Measurements from ENCODE around the gene CCDC107. TPM values are rescaled to one million over a fixed set of nuclear protein-coding genes. Genes with fewer than 3 reads are reported as not detected.
"Not testable (repeated sequence)": the region's sequence is repeated elsewhere in the genome, so short reads cannot be mapped to it uniquely, and the experiment has no call there.

Gene CCDC107
- total and polyA plus RNA-seq, 4 donors = 5.4 to 20.2 (median 10.4) TPM

GRCh38 chr9:35611230-35611797 is 46.8 kb upstream of the CCDC107 start:
- H3K4me3 ChIP-seq (ENCODE audit: low read depth in 1 of 3, low read length in 3 of 3) = no peak overlapping the region
- TF ChIP-seq ATF3 (IDR thresholded peaks at IDR 0.05) = no peak
- TF ChIP-seq FOXA1 (IDR thresholded peaks at IDR 0.05) = no peak
- TF ChIP-seq EGR1 (IDR thresholded peaks at IDR 0.05; ENCODE audit: low read depth in 2 of 2) = no peak
- TF ChIP-seq TAF1 (conservative IDR thresholded peaks at IDR 0.05) = no peak
- no peak for TF ChIP-seq SP1 (IDR thresholded peaks at IDR 0.05)
- TF ChIP-seq CTCF (IDR thresholded peaks at IDR 0.05; ENCODE audit: low read depth, low read length, missing input control) = peak; percentile 45
- TF ChIP-seq HNF4A (conservative IDR thresholded peaks at IDR 0.05) = no peak
- TF ChIP-seq RXRA (IDR thresholded peaks at IDR 0.05) = no peak
- no peak for TF ChIP-seq MAX (IDR thresholded peaks at IDR 0.05)
- no peak for TF ChIP-seq HNF4G (IDR thresholded peaks at IDR 0.05)
- TF ChIP-seq RAD21 (IDR thresholded peaks at IDR 0.05) = peak in 1 of 2 donors; percentile 61
- no peak for TF ChIP-seq NR2F2 (IDR thresholded peaks at IDR 0.05)
- no peak for TF ChIP-seq JUND (IDR thresholded peaks at IDR 0.05)
- no peak for TF ChIP-seq GABPA (IDR thresholded peaks at IDR 0.05 in 1 of 2, conservative IDR thresholded peaks at IDR 0.05 in 1 of 2)
- TF ChIP-seq YY1 (IDR thresholded peaks at IDR 0.05) = no peak
- no peak overlapping the region for H3K9ac ChIP-seq (ENCODE audit: low read depth in 1 of 2, low read length in 2 of 2)
- WGBS = 22% methylated on average over 8 of the region's 8 CpGs
- H3K9me3 ChIP-seq (ENCODE audit: control insufficient read depth in 4 of 4, low read length in 3 of 4) = no peaks in the 10 kb centered on the region
- H3K4me1 ChIP-seq (ENCODE audit: control insufficient read depth in 4 of 4, insufficient read depth in 4 of 4, low read length in 3 of 4) = peaks cover 3 to 8% (median 5%) of the 10 kb centered on the region in 4 donors
- DNase-seq (ENCODE audit: low spot score) = no peak
- no peak overlapping the region for H3K27ac ChIP-seq (ENCODE audit: low read depth in 1 of 2, low read length in 2 of 2)
- H3K36me3 ChIP-seq (ENCODE audit: control insufficient read depth in 4 of 4, insufficient read depth in 3 of 4, low read depth in 1 of 4, low read length in 3 of 4) = peaks cover 3 to 19% (median 8%) of the 10 kb centered on the region in 4 donors
- H3K27me3 ChIP-seq (ENCODE audit: control insufficient read depth in 4 of 4, insufficient read depth in 4 of 4, low read length in 3 of 4) = no peaks in the 10 kb centered on the region

- peaks cover 3 to 19% (median 8%) of the 10 kb centered on the region in 4 donors for H3K36me3 ChIP-seq (ENCODE audit: control insufficient read depth in 4 of 4, insufficient read depth in 3 of 4, low read depth in 1 of 4, low read length in 3 of 4)
- H3K27ac ChIP-seq (ENCODE audit: low read depth in 1 of 2, low read length in 2 of 2); H3K4me1 ChIP-seq (ENCODE audit: control insufficient read depth in 4 of 4, insufficient read depth in 4 of 4, low read length in 3 of 4); H3K4me3 ChIP-seq (ENCODE audit: low read depth in 1 of 3, low read length in 3 of 3); H3K27me3 ChIP-seq (ENCODE audit: control insufficient read depth in 4 of 4, insufficient read depth in 4 of 4, low read length in 3 of 4); DNase-seq (ENCODE audit: low spot score); H3K9ac ChIP-seq (ENCODE audit: low read depth in 1 of 2, low read length in 2 of 2); H3K9me3 ChIP-seq (ENCODE audit: control insufficient read depth in 4 of 4, low read length in 3 of 4): not testable (repeated sequence)
- WGBS = 92% methylated on average over 4 of the region's 4 CpGs
Observed at GRCh38 chr9:35612066-35612465, 46.0 kb upstream of the CCDC107 start.

GRCh38 chr9:35612843-35613242 is 45.2 kb upstream of the CCDC107 start:
- no peak for DNase-seq (ENCODE audit: low spot score)
- no peak overlapping the region for H3K4me3 ChIP-seq (ENCODE audit: low read depth in 1 of 3, low read length in 3 of 3)
- H3K4me1 ChIP-seq (ENCODE audit: control insufficient read depth in 4 of 4, insufficient read depth in 4 of 4, low read length in 3 of 4) = peaks cover 0 to 2% (median 0%) of the 10 kb centered on the region in 4 donors
- H3K27ac ChIP-seq (ENCODE audit: low read depth in 1 of 2, low read length in 2 of 2) = no peak overlapping the region
- H3K9ac ChIP-seq (ENCODE audit: low read depth in 1 of 2, low read length in 2 of 2) = no peak overlapping the region
- H3K9me3 ChIP-seq (ENCODE audit: control insufficient read depth in 4 of 4, low read length in 3 of 4) = no peaks in the 10 kb centered on the region
- H3K36me3 ChIP-seq (ENCODE audit: control insufficient read depth in 4 of 4, insufficient read depth in 3 of 4, low read depth in 1 of 4, low read length in 3 of 4) = peaks cover 3 to 19% (median 8%) of the 10 kb centered on the region in 4 donors
- peaks cover 0 to 3% (median 0%) of the 10 kb centered on the region in 4 donors for H3K27me3 ChIP-seq (ENCODE audit: control insufficient read depth in 4 of 4, insufficient read depth in 4 of 4, low read length in 3 of 4)
- 93% methylated on average over 2 of the region's 2 CpGs for WGBS
- TF ChIP-seq HNF4A (conservative IDR thresholded peaks at IDR 0.05) (no peak), SP1 (IDR thresholded peaks at IDR 0.05) (no peak), MAX (IDR thresholded peaks at IDR 0.05) (no peak), EGR1 (IDR thresholded peaks at IDR 0.05; ENCODE audit: low read depth in 2 of 2) (no peak), TAF1 (conservative IDR thresholded peaks at IDR 0.05) (no peak), RAD21 (IDR thresholded peaks at IDR 0.05) (no peak), FOXA1 (IDR thresholded peaks at IDR 0.05) (no peak), CTCF (IDR thresholded peaks at IDR 0.05; ENCODE audit: low read depth, low read length, missing input control) (no peak), ZBTB33 (IDR thresholded peaks at IDR 0.05) (no peak), RXRA (IDR thresholded peaks at IDR 0.05) (no peak), HNF4G (IDR thresholded peaks at IDR 0.05) (no peak), NR2F2 (IDR thresholded peaks at IDR 0.05) (no peak)
